Activated CD4-positive, alpha-beta T cell treated with anti-CD3 and anti-CD28 coated beads for 36 hours (primary cell): ENCODE results near the gene GNA15. TPM values are rescaled to one million over a fixed set of nuclear protein-coding genes. Genes with fewer than 3 reads are reported as not detected.

ENCODE experiments used
- ATAC-seq: fragments of 200-7000 bp; cut with Tn5 transposase; one replicate; pipeline ENCODE4 v1.10.0; 2021; ENCODE audit warnings: mild to moderate bottlenecking, moderate library complexity
- CTCF ChIA-PET: fragments of 350-600 bp; sonication (Branson Sonifier 250); formaldehyde crosslinking; loops from one replicate; lab custom pipeline; 2021; ENCODE audit warnings: antibody characterized with exemption; lab: Charles Lee
- POLR2A ChIA-PET: fragments of 350-600 bp; sonication (Branson Sonifier 250); formaldehyde crosslinking; loops from one replicate; lab custom pipeline; 2021; ENCODE audit warnings: antibody characterized with exemption, inconsistent platforms; lab: Charles Lee
- DNase-seq: peaks from one replicate; pipeline ENCODE4 v3.0.0-alpha.2; 2020
- H3K27ac Mint-ChIP-seq: one replicate; pipeline ENCODE4 v1.8.0; 2021; ENCODE audit warnings: mixed read lengths
- H3K27me3 Mint-ChIP-seq: one replicate; pipeline ENCODE4 v1.8.0; 2021; ENCODE audit warnings: mixed read lengths
- H3K36me3 Mint-ChIP-seq: one replicate; pipeline ENCODE4 v1.8.0; 2021; ENCODE audit warnings: low read depth, mixed read lengths
- H3K4me1 Mint-ChIP-seq: one replicate; pipeline ENCODE4 v1.8.0; 2021; ENCODE audit warnings: mixed read lengths
- H3K4me3 Mint-ChIP-seq: one replicate; pipeline ENCODE4 v1.8.0; 2021; ENCODE audit warnings: mild to moderate bottlenecking, moderate library complexity, mixed read lengths
- H3K9me3 Mint-ChIP-seq: one replicate; pipeline ENCODE4 v1.8.0; 2021; ENCODE audit warnings: low read depth, mixed read lengths
- intact Hi-C, 2 experiments: fragments of 100-400 bp; cut with DNase I in 1 of 2; cut with micrococcal nuclease in 1 of 2; formaldehyde crosslinking; loops; one replicate each; pipeline versions ENCODE4 v1.14.2 to v1.15.1; 2022 to 2024; cut with DNase I, micrococcal nuclease
- total RNA-seq, 2 experiments: library from RNA; stranded (reverse); gene quantifications; one replicate each; pipeline ENCODE4 v1.2.3, GENCODE V29; 2021

GNA15 gene
- total RNA-seq, 2 experiments from 2014 or later, result 64.9 to 70.9 TPM

DNA sequence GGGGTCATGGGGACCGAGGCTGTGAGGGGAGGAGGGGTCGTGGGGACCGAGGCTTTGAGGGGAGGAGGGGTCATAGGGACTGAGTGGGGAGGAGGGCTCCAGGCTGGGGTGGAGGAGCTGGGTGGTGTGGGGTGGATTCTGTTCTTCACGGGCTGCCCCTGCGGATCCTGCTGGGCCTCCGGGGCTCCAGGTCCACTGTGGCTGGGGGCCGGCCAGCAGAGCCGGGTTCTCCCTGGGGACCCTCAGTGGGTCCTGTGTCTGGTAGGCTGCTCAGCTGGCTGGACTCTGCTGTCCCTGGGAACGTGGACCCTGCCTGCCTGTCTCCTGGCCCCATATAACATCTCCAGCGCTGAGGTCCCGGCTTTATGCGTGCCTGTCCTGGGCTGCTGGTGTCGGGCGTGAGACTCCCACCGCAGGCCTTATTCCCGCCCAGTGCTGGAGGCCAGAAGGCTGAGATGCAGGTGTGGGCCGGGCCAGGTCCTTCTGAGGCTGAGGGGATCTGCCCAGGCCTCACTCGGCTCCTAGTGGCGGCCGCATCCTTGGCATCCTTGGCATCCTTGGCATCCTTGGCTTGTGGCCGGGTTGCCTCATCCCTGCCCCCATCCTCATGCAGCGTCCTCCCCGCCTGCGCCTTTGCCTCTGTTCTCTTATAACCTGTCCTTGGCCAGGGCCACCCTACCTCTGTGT, 19.8 kb upstream of the GNA15 start:
- no peaks in the 10 kb centered on the region for H3K9me3 Mint-ChIP-seq
- DNase-seq, result no peak
- intact Hi-C loops, result no loop called here
- H3K4me3 Mint-ChIP-seq, result no peak overlapping the region
- ATAC-seq, result no peak
- H3K27ac Mint-ChIP-seq, result no peak overlapping the region
- POLR2A ChIA-PET, result no interaction called here
- no peaks in the 10 kb centered on the region for H3K27me3 Mint-ChIP-seq
- CTCF ChIA-PET, result no interaction called here
- no peaks in the 10 kb centered on the region for H3K4me1 Mint-ChIP-seq
- no peaks in the 10 kb centered on the region for H3K36me3 Mint-ChIP-seq

DNA sequence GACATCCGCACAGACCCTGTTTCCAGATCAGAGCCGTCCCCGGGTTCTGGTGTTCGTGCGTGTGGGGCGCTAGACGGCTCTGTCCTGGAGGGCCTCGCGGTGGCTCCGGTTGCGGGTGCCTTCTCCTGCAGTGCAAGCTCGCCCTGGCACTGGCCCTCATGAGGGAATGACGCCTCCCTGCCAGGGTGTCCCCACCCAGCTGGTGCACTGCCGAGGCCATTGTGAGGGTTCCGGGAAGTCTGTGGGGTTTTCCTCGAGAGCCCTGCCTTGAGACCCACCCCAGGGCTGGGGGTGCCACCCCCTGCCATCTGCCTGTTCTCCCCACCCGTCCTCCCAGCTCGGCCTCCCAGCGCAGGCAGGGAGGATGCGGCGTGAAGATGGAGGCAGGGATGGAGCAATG, 19.2 kb upstream of the GNA15 start:
- no peak for ATAC-seq
- H3K36me3 Mint-ChIP-seq, result no peaks in the 10 kb centered on the region
- no peak overlapping the region for H3K4me3 Mint-ChIP-seq
- no peaks in the 10 kb centered on the region for H3K4me1 Mint-ChIP-seq
- H3K27me3 Mint-ChIP-seq, result no peaks in the 10 kb centered on the region
- no peaks in the 10 kb centered on the region for H3K9me3 Mint-ChIP-seq
- no peak overlapping the region for H3K27ac Mint-ChIP-seq
- DNase-seq, result no peak
- intact Hi-C loops, result no loop called here
- CTCF ChIA-PET, result interaction anchor here (0.6 kb wide), 1 partner anchor 14 kb away, joined by 3 read pairs; no protein-coding TSS in a partner anchor
- POLR2A ChIA-PET, result no interaction called here

GRCh38 chr19:3117716-3118115, 18.1 kb upstream of the GNA15 start:
- ATAC-seq (no peak), DNase-seq (no peak)
- ChIA-PET POLR2A (interaction anchor here (0.7 kb wide), 1 partner anchor 18 kb away, joined by 5 read pairs; no protein-coding TSS in a partner anchor), CTCF (interaction anchor here (0.7 to 1.0 kb wide), 2 partner anchors 13 to 14 kb away, joined by 3 read pairs; no protein-coding TSS in a partner anchor)
- no peak overlapping the region for H3K4me3 Mint-ChIP-seq
- intact Hi-C loops, result no loop called here
- no peaks in the 10 kb centered on the region for H3K27me3 Mint-ChIP-seq
- no peaks in the 10 kb centered on the region for H3K9me3 Mint-ChIP-seq
- no peaks in the 10 kb centered on the region for H3K4me1 Mint-ChIP-seq
- H3K36me3 Mint-ChIP-seq, result no peaks in the 10 kb centered on the region
- no peak overlapping the region for H3K27ac Mint-ChIP-seq

GRCh38 chr19:3118232-3119070, 17.4 kb upstream of the GNA15 start:
- no peaks in the 10 kb centered on the region for H3K27me3 Mint-ChIP-seq
- no peak overlapping the region for H3K4me3 Mint-ChIP-seq
- CTCF ChIA-PET, result interaction anchor here (0.5 to 1.0 kb wide), 3 partner anchors 13 to 28 kb away, joined by 3 to 4 read pairs (median 3); no protein-coding TSS in a partner anchor
- ATAC-seq (no peak), DNase-seq (no peak)
- no peaks in the 10 kb centered on the region for H3K36me3 Mint-ChIP-seq
- no peak overlapping the region for H3K27ac Mint-ChIP-seq
- POLR2A ChIA-PET, result no interaction called here
- H3K9me3 Mint-ChIP-seq, result no peaks in the 10 kb centered on the region
- H3K4me1 Mint-ChIP-seq, result no peaks in the 10 kb centered on the region
- intact Hi-C loops, result no loop called here

GRCh38 chr19:3119071-3119595, 16.7 kb upstream of the GNA15 start:
- no peaks in the 10 kb centered on the region for H3K36me3 Mint-ChIP-seq
- no peak for ATAC-seq
- H3K4me1 Mint-ChIP-seq, result no peaks in the 10 kb centered on the region
- CTCF ChIA-PET, result interaction anchor here (0.5 kb wide), 1 partner anchor 27 kb away, joined by 4 read pairs; no protein-coding TSS in a partner anchor
- no peak overlapping the region for H3K27ac Mint-ChIP-seq
- DNase-seq, result no peak
- H3K9me3 Mint-ChIP-seq, result no peaks in the 10 kb centered on the region
- POLR2A ChIA-PET, result no interaction called here
- H3K4me3 Mint-ChIP-seq, result no peak overlapping the region
- no peaks in the 10 kb centered on the region for H3K27me3 Mint-ChIP-seq
- intact Hi-C loops, result no loop called here

- Mint-ChIP-seq H3K36me3 (no peaks in the 10 kb centered on the region), H3K4me1 (no peaks in the 10 kb centered on the region), H3K27ac (no peak overlapping the region), H3K9me3 (no peaks in the 10 kb centered on the region), H3K27me3 (no peaks in the 10 kb centered on the region), H3K4me3 (no peak overlapping the region)
- ChIA-PET CTCF (no interaction called here), POLR2A (no interaction called here)
- ATAC-seq (no peak), DNase-seq (no peak)
- intact Hi-C loops, result no loop called here
These were observed 16.0 kb upstream of the GNA15 start for GRCh38 chr19:3119693-3120380.

DNA sequence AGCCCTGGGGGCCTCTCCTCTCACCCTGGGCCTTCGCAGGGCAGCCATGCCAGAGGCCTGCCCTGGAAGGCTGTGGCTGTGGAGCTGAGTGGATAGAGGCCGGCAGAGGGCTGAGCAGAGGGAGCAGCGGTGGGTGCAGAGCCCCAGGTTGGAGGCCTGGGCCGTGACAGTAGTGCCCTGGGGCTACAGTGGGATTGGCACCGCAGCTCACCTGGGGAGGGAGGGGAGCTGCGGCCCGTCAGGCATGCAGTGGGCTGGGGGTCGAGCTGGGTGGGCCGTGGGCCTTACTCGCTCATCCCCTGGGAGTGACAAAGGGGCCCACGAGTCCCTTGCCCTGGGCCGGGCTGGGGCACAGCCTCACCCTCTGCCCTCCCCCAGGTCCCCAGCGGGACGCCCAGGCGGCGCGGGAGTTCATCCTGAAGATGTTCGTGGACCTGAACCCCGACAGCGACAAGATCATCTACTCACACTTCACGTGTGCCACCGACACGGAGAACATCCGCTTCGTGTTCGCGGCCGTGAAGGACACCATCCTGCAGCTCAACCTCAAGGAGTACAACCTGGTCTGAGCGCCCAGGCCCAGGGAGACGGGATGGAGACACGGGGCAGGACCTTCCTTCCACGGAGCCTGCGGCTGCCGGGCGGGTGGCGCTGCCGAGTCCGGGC, 15.1 kb upstream of the GNA15 start:
- ChIA-PET POLR2A (no interaction called here), CTCF (no interaction called here)
- Mint-ChIP-seq H3K9me3 (no peaks in the 10 kb centered on the region), H3K4me1 (no peaks in the 10 kb centered on the region), H3K36me3 (no peaks in the 10 kb centered on the region), H3K4me3 (no peak overlapping the region), H3K27ac (no peak overlapping the region), H3K27me3 (no peaks in the 10 kb centered on the region)
- intact Hi-C loops, result no loop called here
- ATAC-seq (no peak), DNase-seq (no peak)

- DNase-seq (no peak), ATAC-seq (no peak)
- H3K27ac Mint-ChIP-seq, result no peak overlapping the region
- H3K36me3 Mint-ChIP-seq, result no peaks in the 10 kb centered on the region
- no peaks in the 10 kb centered on the region for H3K27me3 Mint-ChIP-seq
- H3K4me3 Mint-ChIP-seq, result no peak overlapping the region
- ChIA-PET CTCF (no interaction called here), POLR2A (no interaction called here)
- no peaks in the 10 kb centered on the region for H3K9me3 Mint-ChIP-seq
- intact Hi-C loops, result no loop called here
- no peaks in the 10 kb centered on the region for H3K4me1 Mint-ChIP-seq
These were observed 14.4 kb upstream of the GNA15 start for GRCh38 chr19:3121396-3121795.

DNA sequence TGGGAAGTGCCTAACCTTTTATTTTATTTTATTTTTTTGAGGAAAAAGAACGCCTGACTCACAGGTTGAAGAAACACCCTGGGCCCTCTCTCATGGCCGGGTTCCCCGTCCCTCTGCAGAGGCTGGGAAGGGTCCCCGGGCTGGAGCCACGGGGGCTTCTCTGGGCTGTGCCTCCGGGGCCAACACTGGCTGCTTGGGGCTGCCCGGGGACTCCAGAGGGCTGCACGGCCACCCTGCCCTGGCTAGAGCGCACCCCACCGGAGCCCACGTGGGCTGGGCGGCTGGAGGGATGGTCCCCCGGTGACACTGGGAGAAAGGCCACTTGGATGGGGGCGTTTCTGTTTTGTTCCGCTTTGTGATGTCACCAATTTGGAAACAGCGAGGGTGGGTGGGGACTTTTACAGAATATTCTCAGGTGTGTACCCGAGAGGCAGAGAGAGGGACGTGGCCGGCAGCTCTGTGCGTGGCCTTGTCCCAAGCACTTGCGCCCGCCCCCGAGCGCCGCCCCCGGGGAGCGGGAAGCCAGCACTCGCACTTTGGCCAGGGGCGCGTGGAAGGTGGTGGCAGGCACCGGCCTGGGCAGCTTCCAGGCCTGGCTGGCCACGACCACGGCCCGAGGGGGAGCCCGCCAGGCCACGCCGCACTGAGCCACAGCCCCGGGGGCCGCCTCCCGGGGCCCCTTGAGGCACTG, 13.9 kb upstream of the GNA15 start:
- intact Hi-C loops, result no loop called here
- Mint-ChIP-seq H3K36me3 (no peaks in the 10 kb centered on the region), H3K27me3 (no peaks in the 10 kb centered on the region), H3K4me3 (no peak overlapping the region), H3K4me1 (no peaks in the 10 kb centered on the region), H3K27ac (no peak overlapping the region), H3K9me3 (no peaks in the 10 kb centered on the region)
- ChIA-PET POLR2A (no interaction called here), CTCF (no interaction called here)
- ATAC-seq, result no peak
- DNase-seq, result no peak

GRCh38 chr19:3122512-3122870, 13.3 kb upstream of the GNA15 start:
- H3K36me3 Mint-ChIP-seq, result no peaks in the 10 kb centered on the region
- POLR2A ChIA-PET, result no interaction called here
- no peak overlapping the region for H3K27ac Mint-ChIP-seq
- CTCF ChIA-PET, result no interaction called here
- H3K4me1 Mint-ChIP-seq, result no peaks in the 10 kb centered on the region
- no peak for DNase-seq
- ATAC-seq, result no peak
- intact Hi-C loops, result no loop called here
- H3K27me3 Mint-ChIP-seq, result no peaks in the 10 kb centered on the region
- no peaks in the 10 kb centered on the region for H3K9me3 Mint-ChIP-seq
- no peak overlapping the region for H3K4me3 Mint-ChIP-seq
